Liver (tissue), 9 donors: Measurements from ENCODE around the gene PNPLA3. TPM values are rescaled to one million over a fixed set of nuclear protein-coding genes. Genes with fewer than 3 reads are reported as not detected.

Experiments
- DNase-seq: peaks from one replicate; pipeline ENCODE4 v3.0.0-alpha.2; 2017; ENCODE audit warnings: low spot score
- H3K27ac ChIP-seq, 2 donors: one replicate each; pipeline ENCODE4 v1.7.0; 2013; ENCODE audit warnings: inconsistent platforms in 2 of 2, low read length in 2 of 2, control low read depth in 1 of 2, low read depth in 1 of 2, mild to moderate bottlenecking in 1 of 2
- H3K27me3 ChIP-seq, 4 donors: one replicate each; pipeline versions ENCODE4 v1.6.1 to v1.7.0; 2013; ENCODE audit warnings: low read length in 3 of 4, inconsistent platforms in 1 of 4, mild to moderate bottlenecking in 1 of 4, moderate library complexity in 1 of 4; ENCODE audit not compliant: control insufficient read depth in 4 of 4, insufficient read depth in 4 of 4
- H3K36me3 ChIP-seq, 4 donors: one replicate each; pipeline versions ENCODE4 v1.6.1 to v1.7.0; 2013; ENCODE audit warnings: low read length in 3 of 4, mild to moderate bottlenecking in 3 of 4, low read depth in 1 of 4, moderate library complexity in 1 of 4; ENCODE audit not compliant: control insufficient read depth in 4 of 4, insufficient read depth in 3 of 4
- H3K4me1 ChIP-seq, 4 donors: one replicate each; pipeline versions ENCODE4 v1.6.1 to v1.7.0; 2013; ENCODE audit warnings: low read length in 3 of 4, mild to moderate bottlenecking in 3 of 4, moderate library complexity in 1 of 4; ENCODE audit not compliant: control insufficient read depth in 4 of 4, insufficient read depth in 4 of 4
- H3K4me3 ChIP-seq, 3 donors: one replicate each; pipeline versions ENCODE4 v1.6.1 to v1.7.0; 2013; ENCODE audit warnings: low read length in 3 of 3, control low read depth in 1 of 3, low read depth in 1 of 3, mild to moderate bottlenecking in 1 of 3
- H3K9ac ChIP-seq, 2 donors: one replicate each; pipeline ENCODE4 v1.7.0; 2013; ENCODE audit warnings: low read length in 2 of 2, mild to moderate bottlenecking in 2 of 2, moderate library complexity in 2 of 2, control low read depth in 1 of 2, low read depth in 1 of 2
- H3K9me3 ChIP-seq, 4 donors: one replicate each; pipeline versions ENCODE4 v1.6.1 to v1.7.0; 2013; ENCODE audit warnings: low read length in 3 of 4; ENCODE audit not compliant: control insufficient read depth in 4 of 4
- ATF3 ChIP-seq: IDR thresholded peaks from 2 replicates; pipeline ENCODE4 v1.6.1; 2016; ENCODE audit warnings: antibody characterized with exemption
- CTCF ChIP-seq: fragments of 150-350 bp; IDR thresholded peaks from 2 replicates; pipeline ENCODE4 v1.5.1; 2017; ENCODE audit warnings: improper control_type of control experiment, low read depth, low read length; ENCODE audit not compliant: missing input control
- EGR1 ChIP-seq, 2 donors: IDR thresholded peaks; 2 replicates each; pipeline ENCODE4 v1.6.1; 2016 to 2018; ENCODE audit warnings: antibody characterized with exemption in 2 of 2, low read depth in 2 of 2
- FOXA1 ChIP-seq: IDR thresholded peaks from 2 replicates; pipeline ENCODE4 v1.6.1; 2016; ENCODE audit warnings: antibody characterized with exemption
- FOXA2 ChIP-seq: IDR thresholded peaks from 2 replicates; pipeline ENCODE4 v1.6.1; 2016; ENCODE audit warnings: antibody characterized with exemption
- GABPA ChIP-seq, 2 donors: IDR thresholded peaks in 1 of 2; conservative IDR thresholded peaks in 1 of 2; 2 replicates each; pipeline ENCODE4 v1.6.1; 2016; ENCODE audit warnings: antibody characterized with exemption in 2 of 2, mild to moderate bottlenecking in 1 of 2, moderate library complexity in 1 of 2
- HNF4A ChIP-seq, 2 donors: conservative IDR thresholded peaks; 2 replicates each; pipeline ENCODE4 v1.6.1; 2016; ENCODE audit warnings: antibody characterized with exemption in 2 of 2, mild to moderate bottlenecking in 2 of 2
- HNF4G ChIP-seq: IDR thresholded peaks from 2 replicates; pipeline ENCODE4 v1.6.1; 2016; ENCODE audit warnings: antibody characterized with exemption
- JUND ChIP-seq, 2 donors: IDR thresholded peaks; 2 replicates each; pipeline ENCODE4 v1.6.1; 2016; ENCODE audit warnings: antibody characterized with exemption in 2 of 2
- NR2F2 ChIP-seq: IDR thresholded peaks from 2 replicates; pipeline ENCODE4 v1.6.1; 2016; ENCODE audit warnings: antibody characterized with exemption
- RAD21 ChIP-seq, 2 donors: IDR thresholded peaks; 2 replicates each; pipeline ENCODE4 v1.6.1; 2016; ENCODE audit warnings: antibody characterized with exemption in 2 of 2, mild to moderate bottlenecking in 2 of 2
- REST ChIP-seq: IDR thresholded peaks from 2 replicates; pipeline ENCODE4 v1.6.1; 2016; ENCODE audit warnings: antibody characterized with exemption, mild to moderate bottlenecking
- RXRA ChIP-seq, 2 donors: IDR thresholded peaks; 2 replicates each; pipeline ENCODE4 v1.6.1; 2017 to 2018; ENCODE audit warnings: antibody characterized with exemption in 2 of 2, mild to moderate bottlenecking in 1 of 2
- SP1 ChIP-seq: IDR thresholded peaks from 2 replicates; pipeline ENCODE4 v1.6.1; 2018; ENCODE audit warnings: antibody characterized with exemption, mild to moderate bottlenecking
- TAF1 ChIP-seq: conservative IDR thresholded peaks from 2 replicates; pipeline ENCODE4 v1.6.1; 2016; ENCODE audit warnings: antibody characterized with exemption, mild to moderate bottlenecking
- YY1 ChIP-seq: IDR thresholded peaks from 2 replicates; pipeline ENCODE4 v1.6.1; 2016; ENCODE audit warnings: antibody characterized with exemption, mild to moderate bottlenecking
- ZBTB33 ChIP-seq: IDR thresholded peaks from 2 replicates; pipeline ENCODE4 v1.6.1; 2016; ENCODE audit warnings: antibody characterized with exemption
- WGBS: extraction: QIAGEN DNeasy Blood & Tissue Kit; methylation state at CpG from one replicate; pipeline ENCODE4 v1.1.7; 2013; 5-methylcytosine and 5-hydroxymethylcytosine counted together
- polyA plus RNA-seq, 2 donors: library from polyadenylated mRNA; stranded (reverse) in 1 of 2; unstranded in 1 of 2; fragments of 200-250 nt in 1 of 2; fragments of >200 nt in 1 of 2; fragmentation: Nextera tagmentation in 1 of 2; extraction: Ambion mirVana in 1 of 2; gene quantifications; one replicate each; pipeline versions ENCODE4 v1.2.1 to v1.2.3, GENCODE V29; 2013 to 2015
- total RNA-seq, 2 donors: library from RNA; depleted of rRNA; stranded (reverse); fragments of >200 nt; gene quantifications; one replicate each; pipeline ENCODE4 v1.2.3, GENCODE V29; 2014
- TF ChIP-seq, protein P1 (sequence below): IDR thresholded peaks from 2 replicates; pipeline ENCODE4 v1.6.1; 2016; ENCODE audit warnings: antibody characterized with exemption
- donor health status: healthy.
- donor health status: healthy.
- donor health status: healthy.
- donor health status: healthy.
- donor health status: healthy.

PNPLA3 gene
- total and polyA plus RNA-seq, 4 donors, result 15.9 to 59.1 (median 24.8) TPM

DNA sequence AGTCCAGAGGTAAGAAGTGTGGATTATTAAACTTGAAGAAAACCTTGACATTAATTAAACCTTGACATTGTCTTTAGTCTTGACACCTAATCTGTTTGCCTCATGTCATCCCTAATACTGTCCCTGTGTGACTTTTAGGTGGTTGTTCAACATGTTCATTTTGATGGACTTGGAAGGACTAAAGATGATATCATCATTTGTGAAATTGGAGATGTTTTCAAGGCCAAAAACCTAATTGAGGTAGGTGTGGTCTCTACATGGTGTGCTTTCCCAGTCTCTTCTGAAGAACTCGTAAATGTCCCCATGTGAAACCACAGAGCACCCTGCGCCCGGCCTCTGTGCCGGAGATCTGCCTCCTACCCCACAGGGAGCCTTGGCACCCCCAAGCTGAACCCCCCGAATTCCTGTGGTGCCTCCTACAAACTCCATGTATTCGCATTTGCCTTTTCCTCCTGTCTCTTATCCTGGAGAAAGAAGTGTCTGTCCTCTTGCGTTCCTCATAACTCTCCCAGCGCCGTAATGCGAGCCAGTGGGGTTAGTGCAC is 40.8 kb downstream of the PNPLA3 start:
- no peak for DNase-seq

More for the DNA sequence above, 40.8 kb downstream of the PNPLA3 start:
- Histone ChIP-seq H3K9ac (no peak overlapping the region), H3K9me3 (no peaks in the 10 kb centered on the region), H3K36me3 (peaks cover 13 to 52% (median 32%) of the 10 kb centered on the region in 4 donors), H3K27me3 (no peaks in the 10 kb centered on the region), H3K27ac (no peak overlapping the region), H3K4me3 (no peak overlapping the region), H3K4me1 (no peaks in the 10 kb centered on the region)
- TF ChIP-seq, protein P1, sequence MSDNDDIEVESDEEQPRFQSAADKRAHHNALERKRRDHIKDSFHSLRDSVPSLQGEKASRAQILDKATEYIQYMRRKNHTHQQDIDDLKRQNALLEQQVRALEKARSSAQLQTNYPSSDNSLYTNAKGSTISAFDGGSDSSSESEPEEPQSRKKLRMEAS, result no peak
- no peak for TF ChIP-seq HNF4G
- no peak for TF ChIP-seq ATF3
- TF ChIP-seq ZBTB33, result no peak
- TF ChIP-seq GABPA (IDR thresholded peaks at IDR 0.05 in 1 of 2, conservative IDR thresholded peaks at IDR 0.05 in 1 of 2), result no peak
- TF ChIP-seq EGR1 (IDR thresholded peaks at IDR 0.05; ENCODE audit: low read depth in 2 of 2), result no peak
- no peak for TF ChIP-seq FOXA2
- no peak for TF ChIP-seq SP1
- no peak for TF ChIP-seq TAF1
- no peak for TF ChIP-seq CTCF
- no peak for TF ChIP-seq RXRA (IDR thresholded peaks at IDR 0.05)
- TF ChIP-seq RAD21 (IDR thresholded peaks at IDR 0.05), result no peak
- no peak for TF ChIP-seq REST
- no peak for TF ChIP-seq JUND (IDR thresholded peaks at IDR 0.05)
- TF ChIP-seq FOXA1, result no peak
- TF ChIP-seq NR2F2, result no peak
- no peak for TF ChIP-seq YY1
- no peak for TF ChIP-seq HNF4A (conservative IDR thresholded peaks at IDR 0.05)
- WGBS, result over 99% methylated on average over 10 of the region's 10 CpGs
